HG03108 (cell line): ENCODE data around the gene GIPC3.
"Not testable (repeated sequence)": the region's sequence is repeated elsewhere in the genome, so short reads cannot be mapped to it uniquely, and the experiment has no call there.

Experiments
- ATAC-seq: cut with Tn5 transposase; IDR thresholded peaks from one replicate; pipeline ENCODE4 v1.9.1; 2021; ENCODE audit warnings: moderate library complexity; ENCODE audit not compliant: unreplicated experiment

Gene GIPC3

GRCh38 chr19:3575949-3576673, 9.2 kb upstream of the GIPC3 start:
- no peak for ATAC-seq

GRCh38 chr19:3576696-3577443, 8.4 kb upstream of the GIPC3 start:
- no peak for ATAC-seq

- ATAC-seq, result no peak
Measured at GRCh38 chr19:3577723-3578344, 7.4 kb upstream of the GIPC3 start.

- ATAC-seq, result no peak
Measured at GRCh38 chr19:3578390-3578789, 6.9 kb upstream of the GIPC3 start.

- no peak for ATAC-seq
Measured at GRCh38 chr19:3580156-3580934, 4.9 kb upstream of the GIPC3 start.

- ATAC-seq, result not testable (repeated sequence)
Measured at GRCh38 chr19:3581792-3582191, 3.5 kb upstream of the GIPC3 start.

GRCh38 chr19:3584036-3584802, 1.1 kb upstream of the GIPC3 start:
- not testable (repeated sequence) for ATAC-seq

GRCh38 chr19:3586127-3586626, 899 bp downstream of the GIPC3 start:
- ATAC-seq, result no peak

GRCh38 chr19:3586707-3587346, 1.5 kb downstream of the GIPC3 start:
- no peak for ATAC-seq

GRCh38 chr19:3589439-3589838, 4.2 kb downstream of the GIPC3 start:
- no peak for ATAC-seq

- no peak for ATAC-seq
Measured at GRCh38 chr19:3589949-3590348, 4.7 kb downstream of the GIPC3 start.

GRCh38 chr19:3590991-3591659, 5.8 kb downstream of the GIPC3 start:
- no peak for ATAC-seq

- ATAC-seq, result no peak
Measured at GRCh38 chr19:3591876-3592613, 6.8 kb downstream of the GIPC3 start.

- no peak for ATAC-seq
Measured at GRCh38 chr19:3593156-3593555, 7.9 kb downstream of the GIPC3 start.

GRCh38 chr19:3595521-3596061, 10.3 kb downstream of the GIPC3 start:
- no peak for ATAC-seq

GRCh38 chr19:3599776-3600187, 14.5 kb downstream of the GIPC3 start:
- ATAC-seq, result no peak

- ATAC-seq, result no peak
Measured at GRCh38 chr19:3601021-3601420, 15.7 kb downstream of the GIPC3 start.

GRCh38 chr19:3603121-3603811, 18.0 kb downstream of the GIPC3 start:
- no peak for ATAC-seq
